ENCODE results near the gene HS1BP3.

The HS1BP3 gene

DNA sequence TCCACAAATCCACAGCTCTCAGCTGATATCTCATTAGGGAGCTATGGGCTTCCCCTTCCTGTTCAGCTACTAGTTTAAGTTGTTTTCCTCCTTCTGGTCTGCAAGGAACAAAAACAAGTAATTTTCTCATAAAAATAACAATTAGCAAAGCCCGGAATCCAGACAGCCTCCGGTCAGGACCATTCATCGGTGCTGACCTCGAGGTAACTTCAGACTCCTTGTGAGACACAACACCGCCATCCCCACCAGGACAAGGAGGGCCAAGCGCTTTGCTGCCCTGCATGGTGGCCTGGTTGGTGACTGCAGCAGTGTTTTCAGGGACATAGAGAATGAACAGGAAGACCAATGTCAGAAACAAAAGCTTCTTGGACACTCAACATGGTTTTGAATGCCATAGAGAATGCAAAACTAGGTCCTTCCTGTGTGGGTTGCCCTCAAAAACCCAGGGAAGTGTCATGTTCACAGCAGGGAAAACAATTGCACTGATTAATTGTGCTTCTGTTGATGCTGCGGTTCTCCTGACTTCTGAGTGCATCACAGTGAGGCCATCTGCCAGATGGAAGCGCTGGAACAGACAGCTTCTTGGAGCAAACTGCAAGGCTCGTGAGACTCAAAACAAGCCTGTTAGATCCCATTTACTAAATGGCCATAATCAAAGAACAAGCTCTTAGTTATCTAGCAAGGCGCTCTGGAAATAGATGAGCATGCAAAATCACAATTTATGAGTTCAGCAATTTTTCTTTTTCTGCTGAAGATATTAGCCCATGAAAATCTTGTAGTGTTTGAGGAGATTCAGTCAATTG lies 77.1 kb downstream of the HS1BP3 start:
- no peak overlapping the region for H3K4me2 ChIP-seq (ENCODE audit: low read length)
- peak overlapping the region; percentile 33 for H2AFZ ChIP-seq
- H3K27ac ChIP-seq = no peak overlapping the region
- no peak overlapping the region for H3K4me3 ChIP-seq (ENCODE audit: low read depth, low read length)
- no peaks in the 10 kb centered on the region for H3K4me1 ChIP-seq
- H3K36me3 ChIP-seq (ENCODE audit: control insufficient read depth, insufficient read depth, low read length) = no peaks in the 10 kb centered on the region
- no peaks in the 10 kb centered on the region for H3K9me3 ChIP-seq (ENCODE audit: control insufficient read depth, low read length)
- no peak overlapping the region for H3K9ac ChIP-seq
- H3K27me3 ChIP-seq (ENCODE audit: control insufficient read depth, insufficient read depth, low read length) = no peaks in the 10 kb centered on the region
- H3K79me2 ChIP-seq = no peaks in the 10 kb centered on the region
- TF ChIP-seq, protein P1, sequence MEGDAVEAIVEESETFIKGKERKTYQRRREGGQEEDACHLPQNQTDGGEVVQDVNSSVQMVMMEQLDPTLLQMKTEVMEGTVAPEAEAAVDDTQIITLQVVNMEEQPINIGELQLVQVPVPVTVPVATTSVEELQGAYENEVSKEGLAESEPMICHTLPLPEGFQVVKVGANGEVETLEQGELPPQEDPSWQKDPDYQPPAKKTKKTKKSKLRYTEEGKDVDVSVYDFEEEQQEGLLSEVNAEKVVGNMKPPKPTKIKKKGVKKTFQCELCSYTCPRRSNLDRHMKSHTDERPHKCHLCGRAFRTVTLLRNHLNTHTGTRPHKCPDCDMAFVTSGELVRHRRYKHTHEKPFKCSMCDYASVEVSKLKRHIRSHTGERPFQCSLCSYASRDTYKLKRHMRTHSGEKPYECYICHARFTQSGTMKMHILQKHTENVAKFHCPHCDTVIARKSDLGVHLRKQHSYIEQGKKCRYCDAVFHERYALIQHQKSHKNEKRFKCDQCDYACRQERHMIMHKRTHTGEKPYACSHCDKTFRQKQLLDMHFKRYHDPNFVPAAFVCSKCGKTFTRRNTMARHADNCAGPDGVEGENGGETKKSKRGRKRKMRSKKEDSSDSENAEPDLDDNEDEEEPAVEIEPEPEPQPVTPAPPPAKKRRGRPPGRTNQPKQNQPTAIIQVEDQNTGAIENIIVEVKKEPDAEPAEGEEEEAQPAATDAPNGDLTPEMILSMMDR (IDR thresholded peaks at IDR 0.05) = no peak

DNA sequence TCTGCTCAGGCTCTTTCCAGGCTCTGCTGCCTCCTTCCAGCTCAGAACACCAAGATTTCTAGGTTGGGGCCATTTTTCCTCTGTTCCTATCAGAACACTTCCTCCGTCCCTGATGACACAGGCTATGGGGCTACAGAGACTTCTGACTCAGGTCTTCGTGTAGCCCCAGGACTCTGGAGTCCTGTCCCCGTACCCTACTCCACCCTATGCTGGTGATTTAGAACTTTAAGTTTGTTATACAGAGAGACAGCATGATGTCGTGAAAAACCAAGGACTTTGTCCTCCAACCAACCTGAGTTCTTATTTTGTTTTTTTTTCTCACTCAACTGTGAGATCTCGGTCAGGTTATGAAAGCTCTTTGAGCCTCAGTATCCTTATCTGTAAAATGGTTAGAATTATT lies 78.7 kb downstream of the HS1BP3 start:
- Histone ChIP-seq H3K4me3 (ENCODE audit: low read depth, low read length) (no peak overlapping the region), H2AFZ (no peak overlapping the region), H3K4me2 (ENCODE audit: low read length) (no peak overlapping the region), H3K79me2 (no peaks in the 10 kb centered on the region), H3K9me3 (ENCODE audit: control insufficient read depth, low read length) (no peaks in the 10 kb centered on the region), H3K27ac (no peak overlapping the region), H3K27me3 (ENCODE audit: control insufficient read depth, insufficient read depth, low read length) (no peaks in the 10 kb centered on the region), H3K36me3 (ENCODE audit: control insufficient read depth, insufficient read depth, low read length) (no peaks in the 10 kb centered on the region), H3K4me1 (no peaks in the 10 kb centered on the region), H3K9ac (no peak overlapping the region)
- TF ChIP-seq, protein P1 (IDR thresholded peaks at IDR 0.05) = no peak

DNA sequence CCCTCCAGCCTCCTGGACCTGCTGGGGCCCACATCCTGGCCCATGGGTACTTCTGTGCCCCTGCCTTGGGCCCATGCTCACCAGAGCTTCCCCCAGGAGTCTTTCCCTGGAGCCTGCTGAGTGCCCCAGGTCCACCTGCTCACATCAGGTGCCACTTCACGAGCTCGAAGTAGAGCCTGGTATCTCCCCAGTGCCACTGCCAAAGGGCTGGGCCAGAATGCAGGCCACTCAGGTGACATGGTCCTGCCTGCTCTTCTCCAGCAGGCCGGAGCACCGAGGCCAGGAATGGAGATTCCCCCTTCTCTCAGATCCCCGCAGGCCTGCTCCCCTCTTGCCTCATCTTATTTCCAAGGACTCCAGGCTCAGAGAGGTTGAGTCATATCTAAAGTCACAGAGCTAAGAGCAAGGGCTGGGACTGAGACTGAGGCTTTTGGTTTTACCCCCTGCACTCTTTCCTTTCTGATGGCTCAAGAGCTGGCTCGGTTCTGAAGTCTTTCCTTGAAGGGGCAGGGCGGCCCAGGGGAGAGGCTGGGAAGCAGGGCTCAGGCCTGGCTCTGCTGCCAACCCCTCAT lies 79.2 kb downstream of the HS1BP3 start:
- Histone ChIP-seq H3K36me3 (ENCODE audit: control insufficient read depth, insufficient read depth, low read length) (no peaks in the 10 kb centered on the region), H3K27me3 (ENCODE audit: control insufficient read depth, insufficient read depth, low read length) (no peaks in the 10 kb centered on the region), H3K4me3 (ENCODE audit: low read depth, low read length) (no peak overlapping the region), H3K27ac (no peak overlapping the region), H3K9me3 (ENCODE audit: control insufficient read depth, low read length) (no peaks in the 10 kb centered on the region), H3K4me1 (no peaks in the 10 kb centered on the region), H3K4me2 (ENCODE audit: low read length) (no peak overlapping the region), H3K79me2 (no peaks in the 10 kb centered on the region), H3K9ac (no peak overlapping the region), H2AFZ (no peak overlapping the region)
- TF ChIP-seq, protein P1 (IDR thresholded peaks at IDR 0.05) = no peak

DNA sequence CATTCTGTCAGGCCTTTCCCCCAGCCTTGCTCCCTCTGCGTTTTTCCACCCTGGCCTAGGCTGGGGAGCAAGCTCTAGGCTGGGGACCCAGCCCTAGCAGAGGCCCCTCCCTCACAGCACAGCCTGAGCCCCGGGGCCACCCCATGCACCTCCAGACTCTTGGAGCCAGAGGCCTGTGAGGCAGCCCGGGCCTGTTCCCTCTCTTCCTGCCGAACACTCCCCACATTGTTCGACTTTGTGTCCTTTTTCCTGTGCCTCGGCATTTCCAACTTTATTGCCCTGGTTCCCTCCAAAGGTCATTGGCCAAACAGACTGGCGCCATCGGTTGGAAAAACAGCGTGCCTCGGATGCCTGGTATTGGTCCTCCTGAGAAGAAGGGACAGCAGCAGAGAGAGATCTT lies 79.7 kb downstream of the HS1BP3 start:
- Histone ChIP-seq H3K79me2 (no peaks in the 10 kb centered on the region), H3K27me3 (ENCODE audit: control insufficient read depth, insufficient read depth, low read length) (no peaks in the 10 kb centered on the region), H3K4me2 (ENCODE audit: low read length) (no peak overlapping the region), H3K27ac (no peak overlapping the region), H3K36me3 (ENCODE audit: control insufficient read depth, insufficient read depth, low read length) (no peaks in the 10 kb centered on the region), H3K9ac (no peak overlapping the region), H3K4me1 (no peaks in the 10 kb centered on the region), H2AFZ (no peak overlapping the region), H3K4me3 (ENCODE audit: low read depth, low read length) (no peak overlapping the region), H3K9me3 (ENCODE audit: control insufficient read depth, low read length) (no peaks in the 10 kb centered on the region)
- TF ChIP-seq, protein P1 (IDR thresholded peaks at IDR 0.05) = no peak

GRCh38 chr2:20570249-20570648 lies 80.6 kb downstream of the HS1BP3 start:
- Histone ChIP-seq H3K27ac (no peak overlapping the region), H3K9ac (no peak overlapping the region), H2AFZ (no peak overlapping the region), H3K36me3 (ENCODE audit: control insufficient read depth, insufficient read depth, low read length) (no peaks in the 10 kb centered on the region), H3K4me1 (no peaks in the 10 kb centered on the region), H3K4me2 (ENCODE audit: low read length) (no peak overlapping the region), H3K4me3 (ENCODE audit: low read depth, low read length) (no peak overlapping the region), H3K27me3 (ENCODE audit: control insufficient read depth, insufficient read depth, low read length) (no peaks in the 10 kb centered on the region), H3K9me3 (ENCODE audit: control insufficient read depth, low read length) (no peaks in the 10 kb centered on the region), H3K79me2 (no peaks in the 10 kb centered on the region)
- TF ChIP-seq, protein P1 (IDR thresholded peaks at IDR 0.05) = no peak
